Astrocyte (in vitro differentiated cells and primary cell): ENCODE data around the gene WSCD2.

Experiments
- CTCF ChIP-seq: IDR thresholded peaks from 2 replicates; pipeline ENCODE4 v1.5.1; 2011; ENCODE audit warnings: low read depth, mild to moderate bottlenecking, inconsistent platforms, low read length, moderate library complexity; ENCODE audit not compliant: insufficient read depth
- EZH2 ChIP-seq: IDR thresholded peaks from 2 replicates; pipeline ENCODE4 v1.6.1; 2012; ENCODE audit warnings: mild to moderate bottlenecking, low read length, inconsistent platforms; ENCODE audit not compliant: insufficient read depth

GRCh38 chr12:108231909-108232434, 102.9 kb downstream of the WSCD2 start:
- TF ChIP-seq CTCF (no peak), EZH2 (no peak)
